Fibroblast of skin of left quadriceps (primary cell): ENCODE results near the gene FRMD4A.
"Not testable (repeated sequence)": the region's sequence is repeated elsewhere in the genome, so short reads cannot be mapped to it uniquely, and the experiment has no call there.

Source experiments
- DNase-seq, 2 experiments: peaks; one replicate each; pipeline ENCODE4 v3.0.0-alpha.2; 2013; ENCODE audit warnings: low read depth in 2 of 2

Gene FRMD4A

GRCh38 chr10:13915710-13916109 lies 415.0 kb downstream of the FRMD4A start:
- no peak for DNase-seq

GRCh38 chr10:13913897-13914296 lies 416.8 kb downstream of the FRMD4A start:
- no peak for DNase-seq

GRCh38 chr10:13911821-13912520 lies 418.8 kb downstream of the FRMD4A start:
- DNase-seq, result no peak

GRCh38 chr10:13909516-13910258 lies 421.0 kb downstream of the FRMD4A start:
- DNase-seq, result no peak

GRCh38 chr10:13908475-13908874 lies 422.2 kb downstream of the FRMD4A start:
- no peak for DNase-seq

GRCh38 chr10:13907570-13907969 lies 423.2 kb downstream of the FRMD4A start:
- no peak for DNase-seq

- DNase-seq, result no peak
These were observed 425.4 kb downstream of the FRMD4A start for GRCh38 chr10:13905281-13905680.

- DNase-seq, result no peak
These were observed 426.7 kb downstream of the FRMD4A start for GRCh38 chr10:13904064-13904463.

GRCh38 chr10:13902868-13903587 lies 427.7 kb downstream of the FRMD4A start:
- DNase-seq, result no peak

GRCh38 chr10:13899941-13900340 lies 430.8 kb downstream of the FRMD4A start:
- DNase-seq, result no peak

- DNase-seq, result not testable (repeated sequence)
These were observed 434.6 kb downstream of the FRMD4A start for GRCh38 chr10:13896146-13896545.

GRCh38 chr10:13894412-13895093 lies 436.2 kb downstream of the FRMD4A start:
- no peak for DNase-seq

- no peak for DNase-seq
These were observed 436.8 kb downstream of the FRMD4A start for GRCh38 chr10:13893926-13894325.

GRCh38 chr10:13892871-13893270 lies 437.9 kb downstream of the FRMD4A start:
- no peak for DNase-seq

GRCh38 chr10:13892001-13892491 lies 438.7 kb downstream of the FRMD4A start:
- no peak for DNase-seq

GRCh38 chr10:13891128-13892000 lies 439.4 kb downstream of the FRMD4A start:
- no peak for DNase-seq

GRCh38 chr10:13890233-13891127 lies 440.2 kb downstream of the FRMD4A start:
- DNase-seq, result no peak

- DNase-seq, result no peak
These were observed 443.0 kb downstream of the FRMD4A start for GRCh38 chr10:13887761-13888160.

GRCh38 chr10:13885238-13885990 lies 445.3 kb downstream of the FRMD4A start:
- DNase-seq, result no peak
